Prostate gland (tissue), 2 donors: Measurements from ENCODE around the gene C17orf107. TPM values are rescaled to one million over a fixed set of nuclear protein-coding genes. Genes with fewer than 3 reads are reported as not detected.

Experiments used
- total RNA-seq, 2 donors: library from RNA; depleted of rRNA; stranded (reverse); fragments of >200 nt; gene quantifications; one replicate each; pipeline ENCODE4 v1.1.0, GENCODE V29; 2016

The C17orf107 gene
- total RNA-seq, 2 donors from 2014 or later, result 2.4 to 15.4 TPM

Other genes with a start within 250 kb of the C17orf107 start
- 10 to 100 TPM; 27.1 to 79.7 TPM for gene PELP1, start 195.4 kb upstream of the C17orf107 start, total RNA-seq
- 10 to 100 TPM; 12.5 to 30.1 TPM for gene ARRB2, start 188.9 kb upstream of the C17orf107 start, total RNA-seq
- gene MED11, start 168.1 kb upstream of the C17orf107 start, total RNA-seq, result 10 to 100 TPM; 31.0 to 41.9 TPM
- 1 to 10 TPM in 1 of 2 donors, under 1 TPM in 1; 0.91 to 7.3 TPM for gene ZMYND15, start 159.7 kb upstream of the C17orf107 start, total RNA-seq
- 10 to 100 TPM; 27.9 to 36.0 TPM for gene CXCL16, start 159.6 kb upstream of the C17orf107 start, total RNA-seq
- not detected for gene TM4SF5, start 127.7 kb upstream of the C17orf107 start, total RNA-seq
- gene VMO1, start 113.2 kb upstream of the C17orf107 start, total RNA-seq, result 1 to 10 TPM in 1 of 2 donors, not detected in 1; 2.6 TPM
- gene GLTPD2, start 110.6 kb upstream of the C17orf107 start, total RNA-seq, result not detected
- 100 to 1,000 TPM; 152 to 183 TPM for gene PSMB6, start 103.4 kb upstream of the C17orf107 start, total RNA-seq
- gene PLD2, start 92.4 kb upstream of the C17orf107 start, total RNA-seq, result 10 to 100 TPM; 25.7 to 29.5 TPM
- 100 to 1,000 TPM in 1 of 2 donors, 10 to 100 TPM in 1; 53.0 to 136 TPM for gene MINK1, start 66.2 kb upstream of the C17orf107 start, total RNA-seq
- 1 to 10 TPM in 1 of 2 donors, under 1 TPM in 1; 0.64 to 1.0 TPM for gene CHRNE, start 3.6 kb downstream of the C17orf107 start, total RNA-seq
- gene GP1BA, start 32.7 kb downstream of the C17orf107 start, total RNA-seq, result not detected
- 10 to 100 TPM; 40.5 to 68.0 TPM for gene SLC25A11, start 40.5 kb downstream of the C17orf107 start, total RNA-seq
- gene RNF167, start 40.7 kb downstream of the C17orf107 start, total RNA-seq, result 100 to 1,000 TPM in 1 of 2 donors, 10 to 100 TPM in 1; 78.7 to 138 TPM
- gene PFN1, start 49.0 kb downstream of the C17orf107 start, total RNA-seq, result 1,000 to 10,000 TPM in 1 of 2 donors, 100 to 1,000 TPM in 1; 646 to 1,039 TPM
- 10 to 100 TPM in 1 of 2 donors, 1 to 10 TPM in 1; 9.7 to 10.2 TPM for gene ENO3, start 51.6 kb downstream of the C17orf107 start, total RNA-seq
- 10 to 100 TPM; 54.2 to 72.0 TPM for gene SPAG7, start 68.3 kb downstream of the C17orf107 start, total RNA-seq
- gene CAMTA2, start 88.1 kb downstream of the C17orf107 start, total RNA-seq, result 10 to 100 TPM; 13.6 to 40.2 TPM
- 1 to 10 TPM; 2.5 to 8.4 TPM for gene INCA1, start 98.0 kb downstream of the C17orf107 start, total RNA-seq
- 10 to 100 TPM; 59.5 to 88.9 TPM for gene KIF1C, start 98.4 kb downstream of the C17orf107 start, total RNA-seq
- gene SLC52A1, start 135.9 kb downstream of the C17orf107 start, total RNA-seq, result 1 to 10 TPM; 1.6 to 1.7 TPM
- gene ZFP3, start 178.9 kb downstream of the C17orf107 start, total RNA-seq, result 1 to 10 TPM; 5.4 to 8.5 TPM
- 10 to 100 TPM; 14.3 TPM for gene ZNF232, start 212.3 kb downstream of the C17orf107 start, total RNA-seq
- gene USP6, start 216.5 kb downstream of the C17orf107 start, total RNA-seq, result 1 to 10 TPM; 1.4 to 6.8 TPM